ENCODE measurements around the gene NOXO1. TPM values are rescaled to one million over a fixed set of nuclear protein-coding genes. Genes with fewer than 3 reads are reported as not detected.

The NOXO1 gene
- total and polyA plus RNA-seq, 9 of the 15 experiments (the other 6 are each of a cell fraction or from before 2014, with no cell fraction given), result not detected

GRCh38 chr16:1959269-1960039 is 21.8 kb downstream of the NOXO1 start, which contains the start of gene NDUFB10 (continued):
- TF ChIP-seq ZBTB11 (CRISPR knock-in tag; IDR thresholded peaks at IDR 0.05), result peak in 2 of 3 experiments; percentile 29 to 77; a peak in 2 of 6 replicates
- TF ChIP-seq MYBL2 (IDR thresholded peaks at IDR 0.05; ENCODE audit: low read depth), result no peak
- TF ChIP-seq MYBL2 (CRISPR knock-in tag; IDR thresholded peaks at IDR 0.05; ENCODE audit: borderline replicate concordance), result no peak
- TF ChIP-seq PHF21A (IDR thresholded peaks at IDR 0.05; ENCODE audit: borderline replicate concordance, low read depth), result no peak
- no peak for TF ChIP-seq PTRF (tag; IDR thresholded peaks at IDR 0.05)
- peak; percentile 98 for TF ChIP-seq RB1 (IDR thresholded peaks at IDR 0.05; ENCODE audit: low read depth)
- no peak for TF ChIP-seq SAP30 (IDR thresholded peaks at IDR 0.05; ENCODE audit: borderline replicate concordance, insufficient read depth, low read depth, low read length, poor library complexity, severe bottlenecking)
- no peak for TF ChIP-seq ESRRB (CRISPR knock-in tag; IDR thresholded peaks at IDR 0.05; ENCODE audit: borderline replicate concordance)
- no peak for TF ChIP-seq ZSCAN29 (IDR thresholded peaks at IDR 0.05)
- TF ChIP-seq U2AF2 (optimal IDR thresholded peaks at IDR 0.05; ENCODE audit: low read depth, low read length), result no peak
- no peak for TF ChIP-seq PHB (CRISPR knock-in tag; IDR thresholded peaks at IDR 0.05)
- peak; percentile 99 for TF ChIP-seq ZFX (CRISPR knock-in tag; IDR thresholded peaks at IDR 0.05)
- TF ChIP-seq MAZ (CRISPR knock-in tag; conservative IDR thresholded peaks at IDR 0.05 in 1 of 2, IDR thresholded peaks at IDR 0.05 in 1 of 2), result peak in 1 of 2 experiments; percentile 78; a peak in 3 of 4 replicates
- 0 out of 2 replicates have a peak, but pooled peaks have one; percentile 65 for TF ChIP-seq CBFB (CRISPR knock-in tag; IDR thresholded peaks at IDR 0.05)
- peak in 1 of 2 experiments; percentile 85; a peak in 2 of 4 replicates for TF ChIP-seq ZNF639 (CRISPR knock-in tag; conservative IDR thresholded peaks at IDR 0.05 in 1 of 2, IDR thresholded peaks at IDR 0.05 in 1 of 2)
- peak; percentile 87 for TF ChIP-seq CREB3L1 (IDR thresholded peaks at IDR 0.05; ENCODE audit: borderline replicate concordance, low read depth)
- TF ChIP-seq SMAD4 (CRISPR knock-in tag; conservative IDR thresholded peaks at IDR 0.05), result peak; percentile 82
- TF ChIP-seq ARID3A (IDR thresholded peaks at IDR 0.05; ENCODE audit: borderline replicate concordance, low read depth, low read length), result no peak

All from K562 (cell line).